Measurements from ENCODE around the gene VPS35L.
A peak's percentile ranks its signal among the peaks of the same experiment; 100 is the strongest.
"Not testable (repeated sequence)": the region's sequence is repeated elsewhere in the genome, so short reads cannot be mapped to it uniquely, and the experiment has no call there.

Gene VPS35L

DNA sequence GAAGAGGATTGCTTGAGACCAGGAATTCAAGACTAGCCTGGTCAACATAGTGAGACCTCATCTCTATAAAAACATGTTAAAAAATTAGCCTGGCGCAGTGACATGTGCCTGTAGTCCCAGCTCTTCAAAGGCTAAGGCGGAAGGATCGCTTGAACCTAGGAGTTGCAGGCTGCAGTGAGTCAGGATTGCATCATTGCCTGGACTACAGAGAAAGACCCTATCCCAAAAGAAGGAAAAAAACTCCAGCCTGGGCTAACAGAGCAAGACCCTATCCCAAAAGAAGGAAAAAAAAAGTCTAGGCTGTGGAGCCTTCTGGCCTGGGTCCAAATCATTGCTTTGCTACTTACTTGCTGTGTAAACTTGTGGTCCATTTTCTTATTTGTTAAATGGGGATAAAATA, 26.8 kb upstream of the VPS35L start:
- Histone ChIP-seq H3K36me3 (peaks cover 45% of the 10 kb centered on the region), H3K9me3 (no peaks in the 10 kb centered on the region), H3K4me2 (no peak overlapping the region), H3K4me1 (peaks cover 19% of the 10 kb centered on the region), H3K4me3 (no peak overlapping the region), H4K20me1 (no peaks in the 10 kb centered on the region), H3K27ac (no peak overlapping the region), H3K27me3 (no peaks in the 10 kb centered on the region), H3K9ac (no peak overlapping the region)
- TF ChIP-seq Cebpa-rat (IDR thresholded peaks at IDR 0.05): no peak

DNA sequence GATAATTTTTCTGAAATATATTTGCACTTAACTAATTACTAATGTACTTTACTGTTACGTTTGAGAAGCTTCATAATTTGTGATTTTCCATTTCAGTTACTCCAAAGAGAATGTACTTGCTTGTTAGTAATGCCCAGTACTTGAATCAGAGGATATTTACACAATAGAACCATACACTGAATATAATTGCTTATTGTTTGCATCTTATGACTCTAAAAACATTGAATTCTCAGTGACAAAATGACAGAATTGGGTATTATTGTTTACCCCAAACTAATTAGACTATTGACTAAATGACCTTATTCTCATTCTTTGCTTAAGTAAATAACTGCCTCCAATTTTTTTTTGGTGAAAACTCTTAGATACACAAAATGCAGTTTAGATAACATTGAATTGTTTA, 22.9 kb upstream of the VPS35L start:
- H3K27me3 ChIP-seq: no peaks in the 10 kb centered on the region
- H3K4me1 ChIP-seq: no peaks in the 10 kb centered on the region
- no peak overlapping the region for H3K4me3 ChIP-seq
- no peak overlapping the region for H3K9ac ChIP-seq
- TF ChIP-seq Cebpa-rat (IDR thresholded peaks at IDR 0.05): no peak
- H4K20me1 ChIP-seq: no peaks in the 10 kb centered on the region
- H3K4me2 ChIP-seq: no peak overlapping the region
- H3K27ac ChIP-seq: no peak overlapping the region
- H3K9me3 ChIP-seq: no peaks in the 10 kb centered on the region
- H3K36me3 ChIP-seq: peaks cover 74% of the 10 kb centered on the region

DNA sequence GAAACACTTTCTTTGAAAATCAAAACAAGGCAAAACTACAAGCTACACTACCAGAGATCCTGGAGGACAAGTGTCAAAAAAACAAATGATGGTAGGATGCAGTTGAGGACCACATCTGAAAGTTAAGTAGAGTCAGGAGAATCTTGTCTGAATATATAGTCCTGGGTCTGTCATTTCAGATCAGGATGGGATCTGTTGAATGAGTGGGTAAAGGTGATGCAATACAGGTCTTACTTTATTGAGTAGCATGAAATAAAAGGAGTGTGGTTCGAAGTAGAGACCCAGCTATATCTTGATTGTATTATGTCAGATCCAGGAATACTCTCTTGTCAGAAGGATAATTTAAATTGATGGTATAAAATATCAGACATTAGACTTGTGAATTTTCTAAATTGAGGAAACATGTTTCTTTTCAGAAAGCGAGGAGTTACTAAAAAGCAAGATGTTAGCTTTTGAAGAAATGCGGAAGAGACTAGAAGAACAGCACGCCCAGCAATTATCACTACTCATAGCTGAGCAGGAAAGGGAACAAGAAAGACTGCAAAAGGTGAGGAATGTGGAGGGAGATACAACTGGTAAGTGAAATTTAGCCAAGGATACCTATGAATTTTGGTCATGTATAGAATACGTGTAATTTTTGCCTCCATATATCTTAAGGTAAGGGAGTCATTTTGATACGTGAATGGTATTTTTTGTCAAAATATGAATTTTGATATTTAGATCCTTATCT, 15.1 kb upstream of the VPS35L start:
- Histone ChIP-seq H3K4me3 (no peak overlapping the region), H3K36me3 (peaks cover 96% of the 10 kb centered on the region), H3K4me1 (no peaks in the 10 kb centered on the region), H3K27ac (no peak overlapping the region), H4K20me1 (no peaks in the 10 kb centered on the region), H3K27me3 (no peaks in the 10 kb centered on the region), H3K9ac (no peak overlapping the region), H3K4me2 (no peak overlapping the region), H3K9me3 (peaks cover 6% of the 10 kb centered on the region)
- no peak for TF ChIP-seq Cebpa-rat (IDR thresholded peaks at IDR 0.05)

DNA sequence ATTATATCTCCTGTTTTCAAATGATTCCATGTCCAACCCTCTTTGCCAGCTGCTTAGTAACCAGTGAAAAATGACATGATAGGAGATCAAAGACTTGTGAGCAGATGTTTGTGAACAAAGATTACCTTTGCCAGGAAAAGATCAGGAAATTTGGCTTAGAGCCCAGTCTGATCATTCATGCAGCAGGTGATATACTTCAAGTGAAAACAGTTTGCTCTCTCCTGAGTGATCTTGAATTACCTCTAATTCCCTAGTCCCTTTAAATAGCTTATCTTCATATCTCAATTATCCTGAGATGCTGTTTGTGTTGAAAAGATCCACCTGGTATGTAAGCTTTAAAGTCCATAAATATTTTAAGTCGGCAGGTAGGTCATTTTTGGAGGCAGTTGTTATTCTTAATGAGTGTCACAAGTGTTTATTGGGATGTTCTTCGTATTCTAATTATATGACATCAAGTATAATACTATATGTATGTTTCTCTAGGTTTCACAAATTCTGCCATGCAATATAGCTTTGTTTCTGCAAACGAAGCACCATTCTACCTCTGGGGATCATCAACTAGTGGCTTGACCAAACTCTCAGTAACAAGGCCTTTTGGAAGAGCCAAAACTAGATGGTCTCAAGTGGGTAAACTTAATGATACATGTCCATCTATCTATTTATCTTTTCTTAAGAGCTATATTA, 13.2 kb upstream of the VPS35L start:
- no peak overlapping the region for H3K4me3 ChIP-seq
- peaks cover 6% of the 10 kb centered on the region for H3K9me3 ChIP-seq
- H3K4me1 ChIP-seq: no peaks in the 10 kb centered on the region
- no peak overlapping the region for H3K27ac ChIP-seq
- TF ChIP-seq Cebpa-rat (IDR thresholded peaks at IDR 0.05): no peak
- H3K36me3 ChIP-seq: peaks cover 90% of the 10 kb centered on the region
- H3K9ac ChIP-seq: no peak overlapping the region
- no peaks in the 10 kb centered on the region for H4K20me1 ChIP-seq
- no peaks in the 10 kb centered on the region for H3K27me3 ChIP-seq
- H3K4me2 ChIP-seq: no peak overlapping the region

DNA sequence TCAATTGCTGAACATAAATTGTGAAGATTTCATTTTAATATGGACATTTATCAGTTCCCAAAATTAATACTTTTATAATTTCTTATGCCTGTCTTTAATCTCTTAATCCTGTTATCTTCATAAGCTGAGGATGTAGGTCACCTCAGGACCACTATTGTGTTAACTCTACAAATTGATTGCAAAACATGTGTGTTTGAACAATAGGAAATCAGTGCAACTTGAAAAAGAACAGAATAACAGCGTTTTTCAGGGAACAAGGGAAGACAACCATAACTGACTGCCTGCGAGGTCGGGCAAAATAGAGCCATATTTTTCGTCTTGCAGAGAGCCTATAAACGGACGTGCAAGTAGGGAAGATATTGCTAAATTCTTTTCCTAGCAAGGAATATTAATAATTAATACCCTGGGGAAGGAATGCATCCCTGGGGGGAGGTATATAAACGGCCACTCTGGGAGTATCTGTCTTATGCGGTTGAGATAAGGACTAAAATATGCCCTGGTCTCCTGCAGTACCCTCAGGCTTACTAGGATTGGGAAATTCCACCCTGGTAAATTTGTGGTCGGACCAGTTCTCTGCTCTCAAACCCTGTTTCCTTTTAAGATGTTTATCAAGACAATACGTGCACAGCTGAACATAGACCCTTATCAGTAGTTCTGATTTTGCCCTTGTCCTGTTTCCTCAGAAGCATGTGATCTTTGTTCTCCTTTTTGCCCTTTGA, 12.1 kb upstream of the VPS35L start:
- not testable (repeated sequence) for H3K9ac ChIP-seq, H3K27ac ChIP-seq, H3K9me3 ChIP-seq, H4K20me1 ChIP-seq, H3K4me2 ChIP-seq, H3K4me1 ChIP-seq, H3K27me3 ChIP-seq, H3K4me3 ChIP-seq
- H3K36me3 ChIP-seq: peaks cover 90% of the 10 kb centered on the region

DNA sequence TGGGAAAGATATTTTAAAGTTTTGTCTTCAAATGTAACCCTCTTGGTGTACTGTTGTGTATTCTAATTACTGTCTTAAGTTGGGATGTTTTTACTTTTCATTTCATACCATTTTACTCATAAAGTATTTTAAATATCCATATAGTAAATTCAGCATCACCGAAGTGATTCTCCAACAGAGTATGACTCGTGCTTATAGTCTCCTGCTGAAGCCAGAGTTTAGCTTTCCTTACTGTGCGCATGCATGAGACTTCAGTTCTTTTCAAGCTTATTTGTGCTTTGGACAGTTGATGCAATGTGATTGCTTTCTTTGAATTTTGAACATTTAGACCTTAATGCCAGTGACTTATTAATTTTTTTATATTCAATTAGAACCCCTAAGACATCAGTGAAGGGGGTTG, 7.4 kb upstream of the VPS35L start:
- no peak overlapping the region for H3K4me2 ChIP-seq
- peaks cover 73% of the 10 kb centered on the region for H3K36me3 ChIP-seq
- no peak overlapping the region for H3K27ac ChIP-seq
- 0 out of 2 replicates have a peak, but pooled peaks cover 3% of the 10 kb centered on the region for H3K9me3 ChIP-seq
- H3K4me1 ChIP-seq: no peaks in the 10 kb centered on the region
- TF ChIP-seq Cebpa-rat (IDR thresholded peaks at IDR 0.05): no peak
- H4K20me1 ChIP-seq: no peaks in the 10 kb centered on the region
- no peak overlapping the region for H3K4me3 ChIP-seq
- H3K9ac ChIP-seq: no peak overlapping the region
- no peaks in the 10 kb centered on the region for H3K27me3 ChIP-seq

DNA sequence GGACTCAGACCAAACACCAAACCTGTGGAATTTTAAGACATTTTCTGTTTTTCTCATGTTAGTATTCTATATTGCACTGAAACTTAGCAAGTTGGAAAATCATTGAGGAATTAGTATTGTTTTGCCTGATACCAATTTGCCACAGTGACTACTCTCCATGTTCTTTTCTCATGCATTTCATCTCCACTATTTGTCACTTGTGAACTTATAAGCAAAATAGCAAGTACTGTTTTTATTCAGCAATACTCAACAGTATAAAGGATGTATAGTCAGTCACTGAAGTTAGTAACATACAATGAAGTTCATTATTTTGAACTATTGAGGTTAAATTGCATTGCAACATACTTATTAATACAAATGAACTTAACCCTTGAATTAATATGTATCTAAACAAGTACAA, 5.8 kb upstream of the VPS35L start:
- H3K4me1 ChIP-seq: peaks cover 5% of the 10 kb centered on the region
- peaks cover 65% of the 10 kb centered on the region for H3K36me3 ChIP-seq
- H3K4me3 ChIP-seq: no peak overlapping the region

DNA sequence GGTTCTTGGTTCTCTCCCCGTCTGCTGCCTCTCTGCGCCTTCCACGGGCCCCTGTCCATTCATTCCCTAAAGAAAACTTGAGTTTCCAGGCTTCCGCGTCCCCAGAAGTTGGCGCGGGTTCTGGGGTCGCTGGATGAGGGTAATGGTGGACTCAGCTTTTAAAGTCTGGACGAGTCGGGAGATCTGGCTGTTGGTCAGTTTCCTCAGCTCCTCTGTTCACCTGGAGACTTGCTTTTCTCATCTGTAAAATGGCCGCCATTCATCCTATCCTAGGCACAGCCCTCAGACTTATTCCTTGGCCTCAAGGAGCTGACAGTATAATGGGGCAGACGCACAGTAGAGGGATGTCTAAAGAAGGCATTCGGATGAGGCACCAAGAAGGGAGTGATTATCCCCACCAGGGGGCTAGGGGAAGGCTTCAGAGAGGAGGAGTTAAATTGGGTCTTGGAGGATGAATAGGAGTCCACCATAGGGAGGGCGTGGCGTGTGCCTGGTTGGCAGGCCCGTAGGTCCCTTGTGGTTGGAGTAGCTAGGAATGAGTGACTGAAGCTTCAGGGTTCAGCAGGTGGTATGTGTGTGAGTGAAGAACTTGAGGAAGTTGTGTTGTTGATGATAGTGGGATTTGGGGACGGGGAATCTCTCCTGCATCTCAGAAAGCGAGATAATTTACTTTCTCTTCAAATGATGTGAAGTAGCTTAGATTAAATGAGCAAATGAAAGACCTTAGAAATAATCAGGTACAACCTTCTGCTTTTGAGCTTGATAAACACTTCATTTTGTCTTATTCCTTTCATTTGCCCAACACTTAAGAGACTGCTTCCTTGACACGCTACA, 652 bp downstream of the VPS35L start:
- peak overlapping the region; percentile 83 for H3K9ac ChIP-seq
- no peaks in the 10 kb centered on the region for H3K9me3 ChIP-seq
- H4K20me1 ChIP-seq: no peaks in the 10 kb centered on the region
- H3K4me1 ChIP-seq: peaks cover 9% of the 10 kb centered on the region
- H3K36me3 ChIP-seq: peaks cover 19% of the 10 kb centered on the region
- H3K4me3 ChIP-seq: peak overlapping the region; percentile 73
- peak overlapping the region; percentile 82 for H3K27ac ChIP-seq
- peak overlapping the region; percentile 90 for H3K4me2 ChIP-seq
- TF ChIP-seq Cebpa-rat (IDR thresholded peaks at IDR 0.05): no peak
- no peaks in the 10 kb centered on the region for H3K27me3 ChIP-seq

More for the DNA sequence above, 5.8 kb upstream of the VPS35L start:
- no peak for TF ChIP-seq Cebpa-rat (IDR thresholded peaks at IDR 0.05)
- no peaks in the 10 kb centered on the region for H3K9me3 ChIP-seq
- H4K20me1 ChIP-seq: no peaks in the 10 kb centered on the region
- H3K4me2 ChIP-seq: no peak overlapping the region
- no peak overlapping the region for H3K9ac ChIP-seq
- no peak overlapping the region for H3K27ac ChIP-seq
- no peaks in the 10 kb centered on the region for H3K27me3 ChIP-seq

DNA sequence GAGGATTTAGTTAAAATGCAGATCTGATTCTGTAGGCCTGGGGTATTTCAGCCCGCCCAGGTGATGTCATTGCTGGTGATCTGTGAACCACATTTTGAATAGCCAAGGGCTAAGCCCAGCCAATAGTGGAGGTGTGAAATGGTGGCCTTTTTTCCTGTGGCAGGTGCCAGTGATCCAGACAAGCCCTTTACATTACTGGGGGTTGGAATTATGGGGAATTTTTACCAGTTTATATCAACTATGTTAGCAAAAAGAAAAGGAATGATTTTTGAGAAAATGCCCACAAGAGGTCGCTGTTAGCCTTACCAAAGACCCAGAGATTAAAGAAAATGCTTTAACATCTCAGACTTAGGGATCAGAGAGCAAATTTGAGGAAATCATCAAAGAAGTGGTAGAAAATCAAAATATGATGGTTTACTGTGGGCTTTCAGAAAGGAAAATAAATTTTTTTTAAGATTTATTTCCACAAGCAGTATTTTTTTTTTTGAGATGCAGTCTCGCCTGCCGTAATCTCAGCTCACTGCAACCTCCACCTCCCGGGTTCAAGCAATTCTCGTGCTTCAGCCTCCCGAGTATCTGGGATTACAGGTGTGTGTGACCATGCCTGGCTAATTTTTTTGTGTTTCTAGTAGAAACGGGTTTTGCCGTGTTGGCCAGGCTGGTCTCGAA, 3.9 kb downstream of the VPS35L start:
- Histone ChIP-seq H4K20me1 (no peaks in the 10 kb centered on the region), H3K36me3 (no peaks in the 10 kb centered on the region), H3K9ac (no peak overlapping the region), H3K4me1 (peaks cover 7% of the 10 kb centered on the region), H3K27me3 (no peaks in the 10 kb centered on the region), H3K9me3 (no peaks in the 10 kb centered on the region), H3K4me3 (no peak overlapping the region), H3K4me2 (no peak overlapping the region), H3K27ac (no peak overlapping the region)
- no peak for TF ChIP-seq Cebpa-rat (IDR thresholded peaks at IDR 0.05)

Data from BLaER1 (cell line).